Measurements from ENCODE around the gene NRXN3. TPM values are rescaled to one million over a fixed set of nuclear protein-coding genes. Genes with fewer than 3 reads are reported as not detected.
"Not testable (repeated sequence)": the region's sequence is repeated elsewhere in the genome, so short reads cannot be mapped to it uniquely, and the experiment has no call there.

Gene NRXN3
- total RNA-seq, 4 donors from 2014 or later: 0.04 to 0.16 TPM; not detected in 2

DNA sequence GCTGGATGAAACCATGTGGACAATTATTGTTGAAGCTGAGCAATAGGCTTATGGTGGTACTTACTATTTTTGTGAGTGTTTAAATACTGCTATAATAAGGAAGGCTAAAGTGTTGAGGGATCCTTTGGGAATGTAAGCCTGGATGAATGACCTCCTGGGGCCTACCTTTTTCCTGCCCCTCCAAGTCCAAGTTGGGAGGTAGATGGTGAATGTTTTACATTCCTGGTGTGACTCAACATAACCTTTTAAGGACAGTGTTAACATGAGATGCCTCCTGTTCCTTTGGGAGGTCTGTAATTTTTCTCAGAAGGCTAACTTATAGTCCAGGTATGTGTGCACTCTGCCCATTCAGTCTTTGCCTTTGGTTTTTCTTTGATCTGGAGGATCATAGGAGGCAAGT lies 315.9 kb downstream of the NRXN3 start:
- intact Hi-C loops (cut with DNase I; ENCODE audit: low total_unique reads) (no loop called here), in situ Hi-C loops (cut with MboI; ENCODE audit: low sequenced_read_pairs in 4 of 4) (no loop called here)
- H3K36me3 ChIP-seq: no peaks in the 10 kb centered on the region
- no peak for DNase-seq
- no peak overlapping the region for H3K4me3 ChIP-seq
- H3K27me3 ChIP-seq: no peaks in the 10 kb centered on the region
- no peak for ATAC-seq
- TF ChIP-seq, protein P1, sequence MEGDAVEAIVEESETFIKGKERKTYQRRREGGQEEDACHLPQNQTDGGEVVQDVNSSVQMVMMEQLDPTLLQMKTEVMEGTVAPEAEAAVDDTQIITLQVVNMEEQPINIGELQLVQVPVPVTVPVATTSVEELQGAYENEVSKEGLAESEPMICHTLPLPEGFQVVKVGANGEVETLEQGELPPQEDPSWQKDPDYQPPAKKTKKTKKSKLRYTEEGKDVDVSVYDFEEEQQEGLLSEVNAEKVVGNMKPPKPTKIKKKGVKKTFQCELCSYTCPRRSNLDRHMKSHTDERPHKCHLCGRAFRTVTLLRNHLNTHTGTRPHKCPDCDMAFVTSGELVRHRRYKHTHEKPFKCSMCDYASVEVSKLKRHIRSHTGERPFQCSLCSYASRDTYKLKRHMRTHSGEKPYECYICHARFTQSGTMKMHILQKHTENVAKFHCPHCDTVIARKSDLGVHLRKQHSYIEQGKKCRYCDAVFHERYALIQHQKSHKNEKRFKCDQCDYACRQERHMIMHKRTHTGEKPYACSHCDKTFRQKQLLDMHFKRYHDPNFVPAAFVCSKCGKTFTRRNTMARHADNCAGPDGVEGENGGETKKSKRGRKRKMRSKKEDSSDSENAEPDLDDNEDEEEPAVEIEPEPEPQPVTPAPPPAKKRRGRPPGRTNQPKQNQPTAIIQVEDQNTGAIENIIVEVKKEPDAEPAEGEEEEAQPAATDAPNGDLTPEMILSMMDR (IDR thresholded peaks at IDR 0.05 in 4 of 5, conservative IDR thresholded peaks at IDR 0.05 in 1 of 5): no peak
- TF ChIP-seq POLR2A (IDR thresholded peaks at IDR 0.05): no peak
- peaks cover 5% of the 10 kb centered on the region in 2 donors for H3K4me1 ChIP-seq
- H3K9me3 ChIP-seq: no peaks in the 10 kb centered on the region
- no peak overlapping the region for H3K27ac ChIP-seq

DNA sequence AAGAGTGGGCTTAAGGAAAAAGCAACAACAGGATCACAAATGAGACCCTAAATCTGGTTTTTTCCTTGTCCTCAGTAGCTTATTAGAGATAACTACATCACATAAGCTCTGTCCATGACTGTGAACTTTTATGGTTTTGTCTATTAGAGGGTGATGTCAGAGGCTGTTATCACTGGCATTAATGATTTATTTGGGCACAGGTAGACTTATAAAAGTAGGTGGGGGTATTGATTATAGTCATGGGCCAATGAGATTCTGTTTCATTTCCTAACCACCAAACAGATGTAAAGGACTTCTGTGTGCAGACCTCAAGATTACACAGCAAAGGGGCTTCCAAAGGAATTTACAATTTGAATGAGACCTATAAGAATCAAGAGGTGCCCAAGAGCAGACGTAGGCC lies 316.4 kb downstream of the NRXN3 start:
- TF ChIP-seq POLR2A (IDR thresholded peaks at IDR 0.05): no peak
- TF ChIP-seq, protein P1 (IDR thresholded peaks at IDR 0.05 in 4 of 5, conservative IDR thresholded peaks at IDR 0.05 in 1 of 5): no peak
- no peak overlapping the region for H3K27ac ChIP-seq
- H3K36me3 ChIP-seq: no peaks in the 10 kb centered on the region
- no peak for ATAC-seq
- no peaks in the 10 kb centered on the region for H3K9me3 ChIP-seq
- intact Hi-C loops (cut with DNase I; ENCODE audit: low total_unique reads) (no loop called here), in situ Hi-C loops (cut with MboI; ENCODE audit: low sequenced_read_pairs in 4 of 4) (no loop called here)
- H3K27me3 ChIP-seq: no peaks in the 10 kb centered on the region
- DNase-seq: no peak
- no peak overlapping the region for H3K4me3 ChIP-seq
- peaks cover 5% of the 10 kb centered on the region in 2 donors for H3K4me1 ChIP-seq

DNA sequence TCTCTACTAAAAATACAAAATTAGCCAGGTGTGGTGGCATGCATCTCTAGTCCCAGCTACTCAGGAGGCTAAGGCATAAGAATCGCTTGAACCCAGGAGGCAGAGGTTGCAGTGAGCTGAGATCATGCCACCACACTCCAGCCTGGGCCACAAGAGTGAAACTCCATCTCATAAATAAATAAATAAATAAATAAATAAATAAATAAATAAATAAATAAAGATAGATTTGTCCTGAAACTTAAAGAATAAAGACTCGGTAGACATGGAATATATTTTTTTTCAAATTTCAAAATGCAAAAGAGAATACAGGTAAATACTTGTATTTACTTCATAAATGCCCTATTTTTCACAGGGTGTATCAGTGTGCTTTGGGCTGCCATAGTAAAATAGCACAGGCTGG lies 317.4 kb downstream of the NRXN3 start:
- H3K36me3 ChIP-seq; DNase-seq; ATAC-seq; H3K4me3 ChIP-seq; in situ Hi-C loops (cut with MboI; ENCODE audit: low sequenced_read_pairs in 4 of 4); H3K9me3 ChIP-seq; H3K27ac ChIP-seq; H3K27me3 ChIP-seq; intact Hi-C loops (cut with DNase I; ENCODE audit: low total_unique reads); H3K4me1 ChIP-seq: not testable (repeated sequence)

- no peaks in the 10 kb centered on the region for H3K27me3 ChIP-seq
- DNase-seq (no peak), ATAC-seq (no peak)
- H3K36me3 ChIP-seq: no peaks in the 10 kb centered on the region
- in situ Hi-C loops (cut with MboI; ENCODE audit: low sequenced_read_pairs in 4 of 4) (no loop called here), intact Hi-C loops (cut with DNase I; ENCODE audit: low total_unique reads) (no loop called here)
- no peak overlapping the region for H3K27ac ChIP-seq
- no peaks in the 10 kb centered on the region for H3K9me3 ChIP-seq
- H3K4me1 ChIP-seq: peaks cover 0 to 5% of the 10 kb centered on the region in 2 donors
- H3K4me3 ChIP-seq: no peak overlapping the region
- no peak for TF ChIP-seq POLR2A (IDR thresholded peaks at IDR 0.05)
- TF ChIP-seq, protein P1 (IDR thresholded peaks at IDR 0.05 in 4 of 5, conservative IDR thresholded peaks at IDR 0.05 in 1 of 5): no peak
Measured at GRCh38 chr14:78488938-78489337, 318.8 kb downstream of the NRXN3 start.

GRCh38 chr14:78491048-78491447 lies 320.9 kb downstream of the NRXN3 start:
- Histone ChIP-seq H3K27me3 (no peaks in the 10 kb centered on the region), H3K36me3 (no peaks in the 10 kb centered on the region), H3K27ac (no peak overlapping the region), H3K9me3 (no peaks in the 10 kb centered on the region), H3K4me1 (no peaks in the 10 kb centered on the region), H3K4me3 (no peak overlapping the region)
- TF ChIP-seq, protein P1 (IDR thresholded peaks at IDR 0.05 in 4 of 5, conservative IDR thresholded peaks at IDR 0.05 in 1 of 5): no peak
- TF ChIP-seq POLR2A (IDR thresholded peaks at IDR 0.05): no peak
- DNase-seq: no peak
- in situ Hi-C loops (cut with MboI; ENCODE audit: low sequenced_read_pairs in 4 of 4): no loop called here
- ATAC-seq: no peak
- intact Hi-C loops (cut with DNase I; ENCODE audit: low total_unique reads): no loop called here
